ENCODE measurements around the gene PRR20E. TPM values are rescaled to one million over a fixed set of nuclear protein-coding genes. Genes with fewer than 3 reads are reported as not detected.

Gene PRR20E
- not detected in 2 replicates for total RNA-seq

GRCh38 chr13:57166897-57167296, at the start of gene PRR20E:
Gene PRR20E (plus strand): TSS chr13:57167197. CDS start chr13:57167584, 387 bp downstream.

GRCh38 chr13:57140235-57140968, 26.6 kb upstream of the PRR20E start, which contains the start of gene PRR20A:
Gene PRR20A (plus strand): TSS chr13:57140918. CDS start chr13:57141305, 387 bp downstream.

GRCh38 chr13:57147188-57147587, 19.8 kb upstream of the PRR20E start, which contains the start of gene PRR20B:
Gene PRR20B (plus strand): TSS chr13:57147488. CDS start chr13:57147875, 387 bp downstream.

GRCh38 chr13:57153761-57154160, 13.2 kb upstream of the PRR20E start, which contains the start of gene PRR20C:
Gene PRR20C (plus strand): TSS chr13:57154061. CDS start chr13:57154448, 387 bp downstream.

GRCh38 chr13:57160332-57160731, 6.7 kb upstream of the PRR20E start, which contains the start of gene PRR20D:
Gene PRR20D (plus strand): TSS chr13:57160632. CDS start chr13:57161019, 387 bp downstream.

Other genes with a start within 250 kb of the PRR20E start
- not detected in 2 replicates for gene PRR20A, start 26.3 kb upstream of the PRR20E start, total RNA-seq
- not detected in 2 replicates for gene PRR20B, start 19.7 kb upstream of the PRR20E start, total RNA-seq
- not detected in 2 replicates for gene PRR20C, start 13.1 kb upstream of the PRR20E start, total RNA-seq
- not detected in 2 replicates for gene PRR20D, start 6.6 kb upstream of the PRR20E start, total RNA-seq